Coronary artery (tissue), 2 donors: ENCODE measurements around the gene NDUFA13.

Source experiments
- DNase-seq: peaks from one replicate; pipeline ENCODE4 v3.0.0-alpha.2; 2017; ENCODE audit warnings: low spot score
- H3K27ac ChIP-seq, 2 donors: fragments of 200-600 bp; sonication (generic); one replicate each; pipeline ENCODE4 v1.5.1; 2016 to 2019
- H3K4me3 ChIP-seq: fragments of 200-600 bp; sonication (generic); 2 replicates; pipeline ENCODE4 v1.5.1; 2016; ENCODE audit warnings: mild to moderate bottlenecking, moderate library complexity
- CTCF ChIP-seq: fragments of 200-600 bp; sonication (generic); IDR thresholded peaks from one replicate; pipeline ENCODE4 v1.5.1; 2019; ENCODE audit warnings: antibody characterized with exemption

Gene NDUFA13

GRCh38 chr19:19490214-19490968 lies 25.6 kb upstream of the NDUFA13 start:
- peak overlapping the region; percentile 58 for H3K4me3 ChIP-seq
- peak overlapping the region; percentile 75 to 90 for H3K27ac ChIP-seq

GRCh38 chr19:19491321-19492025 lies 24.6 kb upstream of the NDUFA13 start:
- no peak for TF ChIP-seq CTCF
- H3K4me3 ChIP-seq: no peak overlapping the region
- H3K27ac ChIP-seq: no peak overlapping the region
- DNase-seq: no peak

More at GRCh38 chr19:19490214-19490968, 25.6 kb upstream of the NDUFA13 start:
- peak; percentile 82 for TF ChIP-seq CTCF
- DNase-seq: no peak

- TF ChIP-seq CTCF: no peak
- DNase-seq: no peak
- H3K27ac ChIP-seq: no peak overlapping the region
- H3K4me3 ChIP-seq: no peak overlapping the region
Measured at GRCh38 chr19:19492026-19492610, 23.9 kb upstream of the NDUFA13 start.

- Histone ChIP-seq H3K27ac (no peak overlapping the region), H3K4me3 (no peak overlapping the region)
- no peak for DNase-seq
- no peak for TF ChIP-seq CTCF
Measured at GRCh38 chr19:19493841-19494546, 22.0 kb upstream of the NDUFA13 start.

GRCh38 chr19:19495614-19496603 lies 20.1 kb upstream of the NDUFA13 start:
- no peak for DNase-seq
- no peak overlapping the region for H3K4me3 ChIP-seq
- TF ChIP-seq CTCF: no peak
- H3K27ac ChIP-seq: no peak overlapping the region
